OCI-M2 (cell line): ENCODE results near the gene IL17RD.
"Not testable (repeated sequence)": the region's sequence is repeated elsewhere in the genome, so short reads cannot be mapped to it uniquely, and the experiment has no call there.

Experiments
- DNase-seq: peaks from one replicate; lab custom pipeline; 2025; ENCODE audit not compliant: unreplicated experiment; lab: John Stamatoyannopoulos, UW

The IL17RD gene

GRCh38 chr3:57094575-57094974 is 70.6 kb downstream of the IL17RD start:
- no peak for DNase-seq

GRCh38 chr3:57093971-57094535 is 71.1 kb downstream of the IL17RD start:
- no peak for DNase-seq

GRCh38 chr3:57093489-57093888 is 71.7 kb downstream of the IL17RD start:
- DNase-seq, result no peak

GRCh38 chr3:57091521-57092273 is 73.5 kb downstream of the IL17RD start:
- no peak for DNase-seq

GRCh38 chr3:57089043-57089442 is 76.1 kb downstream of the IL17RD start:
- no peak for DNase-seq

- DNase-seq, result no peak
Measured at GRCh38 chr3:57088503-57088902, 76.7 kb downstream of the IL17RD start.

GRCh38 chr3:57087361-57088092 is 77.6 kb downstream of the IL17RD start:
- no peak for DNase-seq

GRCh38 chr3:57086201-57086600 is 79.0 kb downstream of the IL17RD start:
- DNase-seq, result no peak

GRCh38 chr3:57085211-57085610 is 79.9 kb downstream of the IL17RD start:
- DNase-seq, result no peak

- not testable (repeated sequence) for DNase-seq
Measured at GRCh38 chr3:57083266-57083995, 81.7 kb downstream of the IL17RD start.

GRCh38 chr3:57082481-57082880 is 82.7 kb downstream of the IL17RD start:
- no peak for DNase-seq

- no peak for DNase-seq
Measured at GRCh38 chr3:57081173-57081572, 84.0 kb downstream of the IL17RD start.

- no peak for DNase-seq
Measured at GRCh38 chr3:57080171-57080570, 85.0 kb downstream of the IL17RD start.

GRCh38 chr3:57079474-57079831 is 85.7 kb downstream of the IL17RD start:
- no peak for DNase-seq

- no peak for DNase-seq
Measured at GRCh38 chr3:57078635-57079473, 86.3 kb downstream of the IL17RD start.

GRCh38 chr3:57078344-57078634 is 86.9 kb downstream of the IL17RD start:
- DNase-seq, result no peak

- no peak for DNase-seq
Measured at GRCh38 chr3:57077630-57078343, 87.4 kb downstream of the IL17RD start.

GRCh38 chr3:57076422-57076951 is 88.7 kb downstream of the IL17RD start:
- DNase-seq, result no peak

- no peak for DNase-seq
Measured at GRCh38 chr3:57074135-57074534, 91.0 kb downstream of the IL17RD start.

- DNase-seq, result no peak
Measured at GRCh38 chr3:57073628-57074027, 91.5 kb downstream of the IL17RD start.
